BE2C (cell line): Measurements from ENCODE around the gene KLRC3.
"Not testable (repeated sequence)": the region's sequence is repeated elsewhere in the genome, so short reads cannot be mapped to it uniquely, and the experiment has no call there.

Source experiments
- DNase-seq: peaks from one replicate; pipeline ENCODE4 v3.0.0-alpha.2; 2020
- H3K27me3 ChIP-seq: fragments of 250-450 bp; sonication (Bioruptor Pico); 2 replicates; pipeline ENCODE4 v1.5.1; 2020; ENCODE audit warnings: mild to moderate bottlenecking
- H3K36me3 ChIP-seq: fragments of 250-450 bp; sonication (Bioruptor Pico); 2 replicates; pipeline ENCODE4 v1.5.1; 2020; ENCODE audit warnings: mild to moderate bottlenecking
- H3K4me1 ChIP-seq: fragments of 250-450 bp; sonication (Bioruptor Pico); 2 replicates; pipeline ENCODE4 v1.5.1; 2020
- H3K4me3 ChIP-seq: 2 replicates; pipeline ENCODE4 v1.5.1; 2011; ENCODE audit warnings: low read depth, low read length
- H3K9me3 ChIP-seq: fragments of 250-450 bp; sonication (Bioruptor Pico); 2 replicates; pipeline ENCODE4 v1.5.1; 2020
- TF ChIP-seq, protein P1 (sequence below): IDR thresholded peaks from 2 replicates; pipeline ENCODE4 v1.5.1; 2012; ENCODE audit warnings: mild to moderate bottlenecking, low read depth, low read length

Gene KLRC3

GRCh38 chr12:10389904-10390303 lies 30.5 kb downstream of the KLRC3 start, which contains the start of gene KLRK1:
KLRK1 (minus strand) TSS chr12:10390041; CDS start chr12:10388810, 1,231 bp downstream.
- DNase-seq = no peak
- no peaks in the 10 kb centered on the region for H3K4me1 ChIP-seq
- TF ChIP-seq, protein P1, sequence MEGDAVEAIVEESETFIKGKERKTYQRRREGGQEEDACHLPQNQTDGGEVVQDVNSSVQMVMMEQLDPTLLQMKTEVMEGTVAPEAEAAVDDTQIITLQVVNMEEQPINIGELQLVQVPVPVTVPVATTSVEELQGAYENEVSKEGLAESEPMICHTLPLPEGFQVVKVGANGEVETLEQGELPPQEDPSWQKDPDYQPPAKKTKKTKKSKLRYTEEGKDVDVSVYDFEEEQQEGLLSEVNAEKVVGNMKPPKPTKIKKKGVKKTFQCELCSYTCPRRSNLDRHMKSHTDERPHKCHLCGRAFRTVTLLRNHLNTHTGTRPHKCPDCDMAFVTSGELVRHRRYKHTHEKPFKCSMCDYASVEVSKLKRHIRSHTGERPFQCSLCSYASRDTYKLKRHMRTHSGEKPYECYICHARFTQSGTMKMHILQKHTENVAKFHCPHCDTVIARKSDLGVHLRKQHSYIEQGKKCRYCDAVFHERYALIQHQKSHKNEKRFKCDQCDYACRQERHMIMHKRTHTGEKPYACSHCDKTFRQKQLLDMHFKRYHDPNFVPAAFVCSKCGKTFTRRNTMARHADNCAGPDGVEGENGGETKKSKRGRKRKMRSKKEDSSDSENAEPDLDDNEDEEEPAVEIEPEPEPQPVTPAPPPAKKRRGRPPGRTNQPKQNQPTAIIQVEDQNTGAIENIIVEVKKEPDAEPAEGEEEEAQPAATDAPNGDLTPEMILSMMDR = no peak

DNA sequence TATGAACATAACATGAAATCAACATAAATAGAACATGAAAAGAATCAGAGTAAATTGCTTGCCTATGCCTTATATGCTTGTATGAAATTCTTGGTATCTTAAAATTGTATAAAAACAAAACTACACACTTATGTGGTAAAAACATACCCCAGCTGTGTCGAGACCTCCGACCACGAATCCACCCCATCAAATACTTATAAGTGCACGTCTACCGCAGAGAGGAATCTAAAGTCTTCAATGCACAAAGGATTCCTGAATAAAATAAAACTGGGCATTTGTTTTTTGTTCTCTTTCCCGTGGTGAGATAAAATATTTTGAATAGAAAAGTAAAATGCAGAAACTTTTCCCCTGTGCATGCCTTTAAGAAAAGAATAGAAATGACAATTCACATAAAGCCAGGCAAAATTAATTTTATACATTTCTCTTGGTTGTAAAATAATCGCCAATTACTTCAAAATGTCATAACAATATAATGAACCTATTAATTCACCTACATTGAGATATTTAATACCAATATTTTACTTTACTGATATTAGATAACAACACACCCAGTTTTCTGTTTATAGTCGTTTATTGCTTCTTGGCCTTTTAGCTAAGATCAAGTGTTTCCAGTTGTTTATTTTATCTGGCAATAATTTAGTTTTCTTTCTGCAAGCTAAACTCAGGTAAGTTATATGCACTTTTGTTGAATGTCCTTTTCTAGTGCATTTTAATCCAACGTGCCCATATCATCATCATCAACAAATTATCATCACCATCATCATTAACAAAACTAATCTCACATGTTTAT lies 31.6 kb downstream of the KLRC3 start:
- TF ChIP-seq, protein P1 = no peak
- H3K4me1 ChIP-seq = no peaks in the 10 kb centered on the region
- no peak overlapping the region for H3K4me3 ChIP-seq

More at GRCh38 chr12:10389904-10390303, 30.5 kb downstream of the KLRC3 start, which contains the start of gene KLRK1:
- Histone ChIP-seq H3K27me3 (peaks cover 4% of the 10 kb centered on the region; the same call in 1 of the 2 replicates), H3K36me3 (no peaks in the 10 kb centered on the region), H3K4me3 (no peak within 1 kb of the TSS), H3K9me3 (no peaks in the 10 kb centered on the region)

GRCh38 chr12:10387498-10387897 lies 32.9 kb downstream of the KLRC3 start:
- not testable (repeated sequence) for H3K36me3 ChIP-seq, H3K4me3 ChIP-seq, DNase-seq, H3K9me3 ChIP-seq, H3K27me3 ChIP-seq, H3K4me1 ChIP-seq

More for the DNA sequence above, 31.6 kb downstream of the KLRC3 start:
- H3K36me3 ChIP-seq = no peaks in the 10 kb centered on the region
- peaks cover 4% of the 10 kb centered on the region; the same call in 1 of the 2 replicates for H3K27me3 ChIP-seq
- no peak for DNase-seq
- no peaks in the 10 kb centered on the region for H3K9me3 ChIP-seq

DNA sequence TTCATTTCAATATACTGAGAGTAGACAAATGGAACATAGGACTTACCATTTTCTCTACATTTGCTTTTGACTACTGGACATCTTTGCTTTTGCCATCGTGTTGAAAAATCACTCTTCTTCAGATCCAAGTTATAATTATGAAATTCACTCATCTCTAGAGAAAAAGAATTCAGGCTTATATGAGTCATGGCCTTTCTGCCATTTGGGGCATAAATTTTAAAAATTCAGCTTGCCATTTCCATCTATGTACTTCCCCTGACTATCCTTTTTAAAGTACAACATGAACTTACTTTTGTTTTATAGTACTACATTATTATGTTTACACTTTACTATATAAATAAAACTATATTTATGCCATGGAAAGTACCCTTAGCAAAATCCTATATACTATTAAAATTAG lies 33.5 kb downstream of the KLRC3 start:
- TF ChIP-seq, protein P1 = no peak
- no peaks in the 10 kb centered on the region for H3K9me3 ChIP-seq
- no peaks in the 10 kb centered on the region for H3K36me3 ChIP-seq
- peaks cover 6% of the 10 kb centered on the region; the same call in 1 of the 2 replicates for H3K27me3 ChIP-seq
- H3K4me3 ChIP-seq = no peak overlapping the region
- H3K4me1 ChIP-seq = no peaks in the 10 kb centered on the region
- DNase-seq = no peak

DNA sequence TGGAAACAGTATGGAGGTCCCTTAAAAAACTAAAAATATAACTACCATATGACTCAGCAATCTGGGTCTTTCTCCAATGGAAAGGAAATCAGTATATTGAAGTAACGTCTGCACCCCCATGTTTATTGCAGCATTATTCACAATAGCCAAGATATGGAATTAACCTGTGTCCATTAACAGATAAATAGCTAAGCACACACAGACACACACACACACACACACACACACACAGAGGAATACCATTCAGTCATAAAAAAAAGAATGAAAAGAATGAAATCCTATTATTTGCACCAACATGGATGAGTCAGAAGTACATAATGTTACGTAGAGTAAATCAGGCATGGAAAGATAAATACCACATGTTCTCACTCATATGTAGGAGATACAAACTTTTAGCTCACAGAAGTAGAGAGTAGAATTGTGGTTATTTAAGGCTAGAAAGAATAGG lies 35.2 kb downstream of the KLRC3 start:
- H3K9me3 ChIP-seq = no peaks in the 10 kb centered on the region
- no peaks in the 10 kb centered on the region for H3K4me1 ChIP-seq
- H3K36me3 ChIP-seq = no peaks in the 10 kb centered on the region
- peaks cover 3% of the 10 kb centered on the region; the same call in 1 of the 2 replicates for H3K27me3 ChIP-seq
- TF ChIP-seq, protein P1 = no peak
- no peak overlapping the region for H3K4me3 ChIP-seq
- DNase-seq = no peak

- Histone ChIP-seq H3K4me3 (no peak overlapping the region), H3K27me3 (peaks cover 7% of the 10 kb centered on the region), H3K4me1 (no peaks in the 10 kb centered on the region), H3K9me3 (no peaks in the 10 kb centered on the region), H3K36me3 (no peaks in the 10 kb centered on the region)
- DNase-seq = no peak
- TF ChIP-seq, protein P1 = no peak
Observed at GRCh38 chr12:10384191-10384590, 36.2 kb downstream of the KLRC3 start.
